Lung (tissue), 12 donors: ENCODE measurements around the gene PCDHGC4. TPM values are rescaled to one million over a fixed set of nuclear protein-coding genes. Genes with fewer than 3 reads are reported as not detected.
A peak's percentile ranks its signal among the peaks of the same experiment; 100 is the strongest.

Source experiments
- ATAC-seq: fragments of 200-7000 bp; cut with Tn5 transposase; one replicate; pipeline ENCODE4 v1.9.1; 2020; ENCODE audit warnings: moderate number of reproducible peaks; ENCODE audit not compliant: insufficient read depth, low FRiP score
- DNase-seq, 3 donors: peaks; one replicate each; pipeline ENCODE4 v3.0.0-alpha.2; 2013 to 2017
- H3K27ac ChIP-seq, 2 donors: one replicate each; pipeline ENCODE4 v1.5.1; 2013; ENCODE audit warnings: mild to moderate bottlenecking in 2 of 2, moderate library complexity in 2 of 2, control low read depth in 1 of 2, inconsistent platforms in 1 of 2, low read depth in 1 of 2, low read length in 1 of 2
- H3K27me3 ChIP-seq, 3 donors: one replicate each; pipeline ENCODE4 v1.5.1; 2013; ENCODE audit warnings: low read length in 2 of 3; ENCODE audit not compliant: control insufficient read depth in 3 of 3, insufficient read depth in 3 of 3
- H3K36me3 ChIP-seq, 4 donors: one replicate each; pipeline ENCODE4 v1.5.1; 2013; ENCODE audit warnings: low read length in 4 of 4, mild to moderate bottlenecking in 1 of 4, moderate library complexity in 1 of 4; ENCODE audit not compliant: control insufficient read depth in 4 of 4, insufficient read depth in 4 of 4
- H3K4me1 ChIP-seq, 5 donors: one replicate each; pipeline ENCODE4 v1.5.1; 2013; ENCODE audit warnings: low read length in 5 of 5, mild to moderate bottlenecking in 2 of 5, moderate library complexity in 1 of 5; ENCODE audit not compliant: control insufficient read depth in 5 of 5, insufficient read depth in 5 of 5
- H3K4me3 ChIP-seq: one replicate; pipeline ENCODE4 v1.5.1; 2013; ENCODE audit warnings: mild to moderate bottlenecking, control low read depth, moderate library complexity
- H3K9ac ChIP-seq, 2 donors: one replicate each; pipeline ENCODE4 v1.5.1; 2013; ENCODE audit warnings: low read length in 2 of 2, control low read depth in 1 of 2; ENCODE audit not compliant: insufficient read depth in 1 of 2
- H3K9me3 ChIP-seq, 4 donors: one replicate each; pipeline ENCODE4 v1.5.1; 2013; ENCODE audit warnings: low read length in 3 of 4, mild to moderate bottlenecking in 1 of 4, moderate library complexity in 1 of 4; ENCODE audit not compliant: control insufficient read depth in 4 of 4, insufficient read depth in 3 of 4
- WGBS, 2 donors: extraction: QIAGEN DNeasy Blood & Tissue Kit; methylation state at CpG; one replicate each; pipeline ENCODE4 v1.1.7; 2013; 5-methylcytosine and 5-hydroxymethylcytosine counted together
- polyA plus RNA-seq, 2 donors: library from polyadenylated mRNA; stranded (reverse); fragments of 200-250 nt; gene quantifications; one replicate each; pipeline ENCODE4 v1.2.1, GENCODE V29; 2013
- total RNA-seq, 2 donors: library from RNA; depleted of rRNA in 1 of 2; stranded (reverse); fragments of >200 nt in 1 of 2; gene quantifications; one replicate each; pipeline ENCODE4 v1.2.1, GENCODE V29; 2014 to 2021
- TF ChIP-seq, protein P1 (sequence below): IDR thresholded peaks from 2 replicates; pipeline ENCODE4 v1.5.1; 2012; ENCODE audit warnings: mild to moderate bottlenecking; ENCODE audit errors: control extremely low read depth, extremely low read depth
- donor health status: control.
- donor health status: control.
- donor health status: Bipolar disorder and iron deficiency.
- donor health status: healthy.
- donor health status: DM: yes; HTN: yes; CAD: no.

PCDHGC4 gene
- total and polyA plus RNA-seq, 4 donors = 0.08 to 8.7 (median 1.7) TPM

GRCh38 chr5:141515946-141516671 lies 31.3 kb downstream of the PCDHGC4 start:
- Histone ChIP-seq H3K27me3 (no peaks in the 10 kb centered on the region), H3K9me3 (no peaks in the 10 kb centered on the region), H3K4me3 (no peak overlapping the region), H3K27ac (peak overlapping the region in 1 of 2 donors; percentile 59), H3K9ac (no peak overlapping the region), H3K4me1 (peaks cover 11 to 73% (median 23%) of the 10 kb centered on the region in 5 donors), H3K36me3 (peaks cover 6 to 37% (median 16%) of the 10 kb centered on the region in 4 donors)
- 74 to 89% methylated on average over 4 of the region's 4 CpGs for WGBS, 2 donors
- ATAC-seq (no peak), DNase-seq (no peak)
- TF ChIP-seq, protein P1, sequence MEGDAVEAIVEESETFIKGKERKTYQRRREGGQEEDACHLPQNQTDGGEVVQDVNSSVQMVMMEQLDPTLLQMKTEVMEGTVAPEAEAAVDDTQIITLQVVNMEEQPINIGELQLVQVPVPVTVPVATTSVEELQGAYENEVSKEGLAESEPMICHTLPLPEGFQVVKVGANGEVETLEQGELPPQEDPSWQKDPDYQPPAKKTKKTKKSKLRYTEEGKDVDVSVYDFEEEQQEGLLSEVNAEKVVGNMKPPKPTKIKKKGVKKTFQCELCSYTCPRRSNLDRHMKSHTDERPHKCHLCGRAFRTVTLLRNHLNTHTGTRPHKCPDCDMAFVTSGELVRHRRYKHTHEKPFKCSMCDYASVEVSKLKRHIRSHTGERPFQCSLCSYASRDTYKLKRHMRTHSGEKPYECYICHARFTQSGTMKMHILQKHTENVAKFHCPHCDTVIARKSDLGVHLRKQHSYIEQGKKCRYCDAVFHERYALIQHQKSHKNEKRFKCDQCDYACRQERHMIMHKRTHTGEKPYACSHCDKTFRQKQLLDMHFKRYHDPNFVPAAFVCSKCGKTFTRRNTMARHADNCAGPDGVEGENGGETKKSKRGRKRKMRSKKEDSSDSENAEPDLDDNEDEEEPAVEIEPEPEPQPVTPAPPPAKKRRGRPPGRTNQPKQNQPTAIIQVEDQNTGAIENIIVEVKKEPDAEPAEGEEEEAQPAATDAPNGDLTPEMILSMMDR = no peak

- no peak overlapping the region for H3K9ac ChIP-seq
- no peak for ATAC-seq
These were observed 31.8 kb downstream of the PCDHGC4 start for GRCh38 chr5:141516672-141517025.

GRCh38 chr5:141517312-141517711 lies 32.5 kb downstream of the PCDHGC4 start:
- DNase-seq (no peak), ATAC-seq (no peak)
- peaks cover 19 to 83% (median 30%) of the 10 kb centered on the region in 5 donors for H3K4me1 ChIP-seq
- no peaks in the 10 kb centered on the region for H3K9me3 ChIP-seq
- TF ChIP-seq, protein P1 = no peak
- H3K27me3 ChIP-seq = no peaks in the 10 kb centered on the region
- no peak overlapping the region for H3K9ac ChIP-seq
- H3K27ac ChIP-seq = peak overlapping the region in 1 of 2 donors; percentile 78
- peaks cover 6 to 32% (median 7%) of the 10 kb centered on the region in 4 donors for H3K36me3 ChIP-seq
- WGBS, 2 donors = 48 to 73% methylated on average over 8 of the region's 8 CpGs
- no peak overlapping the region for H3K4me3 ChIP-seq

More at GRCh38 chr5:141516672-141517025, 31.8 kb downstream of the PCDHGC4 start:
- Histone ChIP-seq H3K9me3 (no peaks in the 10 kb centered on the region), H3K4me3 (no peak overlapping the region), H3K27me3 (no peaks in the 10 kb centered on the region), H3K4me1 (peaks cover 12 to 78% (median 24%) of the 10 kb centered on the region in 5 donors), H3K27ac (peak overlapping the region in 1 of 2 donors; percentile 59), H3K36me3 (peaks cover 6 to 32% (median 11%) of the 10 kb centered on the region in 4 donors)
- DNase-seq = no peak
- 70 to 86% methylated on average over 8 of the region's 8 CpGs for WGBS, 2 donors
- TF ChIP-seq, protein P1 = no peak
